PFSK-1 (cell line): Measurements from ENCODE around the gene GPLD1.

Experiments used
- FOXP2 ChIP-seq: optimal IDR thresholded peaks from 2 replicates; pipeline ENCODE3; 2011; ENCODE audit warnings: borderline replicate concordance, control low read depth, inconsistent platforms; ENCODE audit not compliant: insufficient read depth; ENCODE audit errors: extremely low read length, extremely low read depth
- POLR2AphosphoS5 ChIP-seq: IDR thresholded peaks from 2 replicates; pipeline ENCODE4 v1.6.1; 2012; ENCODE audit warnings: low read depth, mild to moderate bottlenecking, control low read depth, low read length, moderate library complexity
- SIN3A ChIP-seq: IDR thresholded peaks from 2 replicates; pipeline ENCODE4 v1.6.1; 2012; ENCODE audit warnings: mild to moderate bottlenecking, low read length, moderate library complexity, borderline replicate concordance; ENCODE audit not compliant: insufficient read depth
- TAF1 ChIP-seq: IDR thresholded peaks from 2 replicates; pipeline ENCODE4 v1.6.1; 2012; ENCODE audit warnings: low read length, control low read depth, borderline replicate concordance; ENCODE audit not compliant: insufficient read depth
- TF ChIP-seq, protein P1 (sequence below), 2 experiments: IDR thresholded peaks; 2 replicates each; pipeline versions ENCODE4 v1.6.1 to v1.8.0; 2011 to 2012; ENCODE audit warnings: low read depth in 2 of 2, low read length in 2 of 2, control low read depth in 1 of 2, inconsistent platforms in 1 of 2, mild to moderate bottlenecking in 1 of 2, moderate library complexity in 1 of 2; ENCODE audit not compliant: insufficient read depth in 1 of 2

Gene GPLD1

DNA sequence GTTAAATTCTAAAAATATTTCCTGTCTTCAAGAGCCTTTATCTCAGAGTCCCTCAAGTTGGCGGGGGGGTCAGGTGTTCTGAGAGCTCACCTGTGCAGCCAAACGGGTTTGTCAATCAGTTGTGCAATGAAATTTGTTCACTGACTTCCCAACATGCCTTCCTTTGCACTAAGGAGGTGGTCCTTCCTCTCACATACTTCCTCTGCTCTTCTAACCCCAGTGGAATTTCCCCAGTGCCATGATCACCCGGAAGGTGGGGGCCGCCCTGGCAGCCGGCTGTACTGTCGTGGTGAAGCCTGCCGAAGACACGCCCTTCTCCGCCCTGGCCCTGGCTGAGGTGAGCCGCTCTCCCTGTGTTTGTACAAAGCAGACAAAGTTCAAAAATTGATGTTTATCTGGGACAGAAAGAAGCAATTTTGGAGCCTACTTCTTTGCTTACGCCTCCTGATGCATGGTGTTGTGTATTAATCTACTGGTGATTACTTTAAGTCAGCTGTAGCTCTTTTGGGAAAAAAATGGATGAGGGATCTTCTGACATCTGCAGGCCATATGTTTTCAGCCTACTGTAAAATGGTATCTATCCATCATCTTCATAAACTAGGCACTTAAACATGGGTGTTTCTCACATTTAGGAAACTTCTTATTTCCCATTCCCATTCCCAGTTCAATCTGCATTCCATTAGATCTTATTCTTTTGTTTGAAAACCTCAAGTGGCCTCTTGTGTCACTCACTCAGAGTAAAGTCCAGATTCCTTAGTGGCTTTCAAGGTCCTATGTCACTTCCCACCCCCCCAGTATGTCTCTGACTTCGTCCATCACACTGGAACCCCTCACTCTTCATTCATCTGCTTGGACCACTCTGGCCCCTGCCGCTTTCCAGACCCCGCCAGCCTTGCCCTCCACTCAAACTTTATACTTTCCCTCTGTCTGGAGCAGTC lies 15.5 kb upstream of the GPLD1 start:
- TF ChIP-seq FOXP2 (no peak), TAF1 (no peak), SIN3A (no peak), POLR2AphosphoS5 (no peak)
- TF ChIP-seq, protein P1, sequence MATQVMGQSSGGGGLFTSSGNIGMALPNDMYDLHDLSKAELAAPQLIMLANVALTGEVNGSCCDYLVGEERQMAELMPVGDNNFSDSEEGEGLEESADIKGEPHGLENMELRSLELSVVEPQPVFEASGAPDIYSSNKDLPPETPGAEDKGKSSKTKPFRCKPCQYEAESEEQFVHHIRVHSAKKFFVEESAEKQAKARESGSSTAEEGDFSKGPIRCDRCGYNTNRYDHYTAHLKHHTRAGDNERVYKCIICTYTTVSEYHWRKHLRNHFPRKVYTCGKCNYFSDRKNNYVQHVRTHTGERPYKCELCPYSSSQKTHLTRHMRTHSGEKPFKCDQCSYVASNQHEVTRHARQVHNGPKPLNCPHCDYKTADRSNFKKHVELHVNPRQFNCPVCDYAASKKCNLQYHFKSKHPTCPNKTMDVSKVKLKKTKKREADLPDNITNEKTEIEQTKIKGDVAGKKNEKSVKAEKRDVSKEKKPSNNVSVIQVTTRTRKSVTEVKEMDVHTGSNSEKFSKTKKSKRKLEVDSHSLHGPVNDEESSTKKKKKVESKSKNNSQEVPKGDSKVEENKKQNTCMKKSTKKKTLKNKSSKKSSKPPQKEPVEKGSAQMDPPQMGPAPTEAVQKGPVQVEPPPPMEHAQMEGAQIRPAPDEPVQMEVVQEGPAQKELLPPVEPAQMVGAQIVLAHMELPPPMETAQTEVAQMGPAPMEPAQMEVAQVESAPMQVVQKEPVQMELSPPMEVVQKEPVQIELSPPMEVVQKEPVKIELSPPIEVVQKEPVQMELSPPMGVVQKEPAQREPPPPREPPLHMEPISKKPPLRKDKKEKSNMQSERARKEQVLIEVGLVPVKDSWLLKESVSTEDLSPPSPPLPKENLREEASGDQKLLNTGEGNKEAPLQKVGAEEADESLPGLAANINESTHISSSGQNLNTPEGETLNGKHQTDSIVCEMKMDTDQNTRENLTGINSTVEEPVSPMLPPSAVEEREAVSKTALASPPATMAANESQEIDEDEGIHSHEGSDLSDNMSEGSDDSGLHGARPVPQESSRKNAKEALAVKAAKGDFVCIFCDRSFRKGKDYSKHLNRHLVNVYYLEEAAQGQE (IDR thresholded peaks at IDR 0.05; ENCODE audit: insufficient read depth in 1 of 2, low read depth in 2 of 2, low read length in 2 of 2) = no peak

DNA sequence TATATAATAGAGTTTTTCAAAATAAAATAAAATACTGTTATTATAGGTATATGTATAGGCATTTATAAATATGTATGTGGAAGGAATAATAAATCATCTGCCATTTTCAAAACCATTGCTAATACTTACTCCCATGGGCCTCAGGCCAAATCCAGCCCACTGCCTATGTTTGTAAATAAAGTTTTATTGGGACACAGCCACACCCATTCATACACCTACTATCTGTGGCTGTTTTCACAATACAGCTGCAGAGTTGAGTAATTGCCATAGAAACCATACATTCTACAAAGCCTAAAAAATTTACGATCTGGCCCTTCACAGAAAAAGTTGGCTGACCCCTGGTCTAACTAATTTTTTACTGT lies 14.9 kb upstream of the GPLD1 start:
- TF ChIP-seq TAF1 (no peak), FOXP2 (no peak), SIN3A (no peak), POLR2AphosphoS5 (no peak)
- TF ChIP-seq, protein P1 (IDR thresholded peaks at IDR 0.05; ENCODE audit: insufficient read depth in 1 of 2, low read depth in 2 of 2, low read length in 2 of 2) = no peak

DNA sequence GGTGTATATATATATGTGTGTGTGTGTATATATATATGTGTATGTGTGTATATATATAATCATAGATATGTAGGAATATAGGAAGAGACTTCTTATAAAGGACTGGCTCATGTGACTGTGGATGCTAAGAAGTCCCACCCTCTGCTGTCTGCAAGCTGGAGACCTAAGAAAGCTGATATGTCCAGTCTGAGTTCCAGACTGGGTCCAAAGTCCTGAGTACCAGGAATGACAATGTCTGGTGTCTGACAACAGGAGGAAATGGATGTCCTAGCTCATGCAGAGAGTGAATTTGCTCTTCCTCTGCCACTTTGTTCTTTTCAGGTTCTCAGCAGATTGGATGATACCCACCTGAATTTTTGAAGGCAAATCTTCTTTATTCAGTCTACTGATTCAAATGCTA lies 12.5 kb upstream of the GPLD1 start:
- TF ChIP-seq TAF1 = no peak
- no peak for TF ChIP-seq FOXP2
- TF ChIP-seq POLR2AphosphoS5 = no peak
- no peak for TF ChIP-seq SIN3A
- TF ChIP-seq, protein P1 (IDR thresholded peaks at IDR 0.05; ENCODE audit: insufficient read depth in 1 of 2, low read depth in 2 of 2, low read length in 2 of 2) = no peak

DNA sequence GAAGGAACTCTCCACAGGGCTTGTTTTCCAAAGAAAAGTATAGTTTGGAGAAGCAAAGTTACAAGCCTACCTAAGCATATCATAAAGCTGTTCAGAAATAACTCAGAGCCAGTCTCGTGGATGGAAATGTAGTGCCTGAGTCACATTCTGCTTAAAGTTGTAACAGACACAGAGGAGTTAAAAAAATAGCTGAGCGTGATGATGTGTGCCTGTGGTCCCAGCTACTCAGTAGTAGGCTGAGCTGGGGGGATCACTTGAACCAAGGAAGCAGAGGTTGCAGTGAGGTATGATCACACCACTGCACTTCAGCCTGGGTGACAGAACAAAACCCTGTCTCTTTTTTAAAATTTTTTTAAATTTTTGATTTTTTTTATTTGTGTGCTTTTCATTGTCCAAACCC lies 12.0 kb upstream of the GPLD1 start:
- TF ChIP-seq, protein P1 (IDR thresholded peaks at IDR 0.05; ENCODE audit: insufficient read depth in 1 of 2, low read depth in 2 of 2, low read length in 2 of 2) = no peak
- TF ChIP-seq POLR2AphosphoS5 = no peak
- no peak for TF ChIP-seq SIN3A
- no peak for TF ChIP-seq FOXP2
- no peak for TF ChIP-seq TAF1

DNA sequence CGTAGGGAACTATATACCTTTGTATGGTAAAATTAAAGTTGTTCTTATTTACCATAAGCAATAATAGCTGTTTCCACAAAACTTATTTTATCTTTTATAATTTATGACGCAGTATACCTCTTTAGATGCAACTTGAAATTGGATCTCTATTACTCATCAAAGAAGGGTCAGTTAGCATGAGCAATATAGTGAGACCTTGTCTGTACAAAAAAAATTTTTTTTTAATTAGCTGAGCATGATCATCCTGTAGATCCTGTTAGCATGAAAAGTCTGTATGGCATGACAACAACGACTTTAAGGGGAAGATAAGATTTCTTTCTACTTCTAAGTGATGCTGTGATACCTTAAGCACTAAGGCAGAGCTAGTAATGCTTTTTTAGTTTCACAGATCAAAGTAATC lies 11.3 kb upstream of the GPLD1 start:
- TF ChIP-seq FOXP2 = no peak
- no peak for TF ChIP-seq SIN3A
- TF ChIP-seq, protein P1 (IDR thresholded peaks at IDR 0.05; ENCODE audit: insufficient read depth in 1 of 2, low read depth in 2 of 2, low read length in 2 of 2) = no peak
- TF ChIP-seq TAF1 = no peak
- TF ChIP-seq POLR2AphosphoS5 = no peak
